ENCODE results near the gene TPX2. TPM values are rescaled to one million over a fixed set of nuclear protein-coding genes. Genes with fewer than 3 reads are reported as not detected.

The TPX2 gene
- total and polyA plus RNA-seq, 10 of the 15 experiments (the other 5 are each of a cell fraction or from before 2014, with no cell fraction given): 29.7 to 144 (median 89.0) TPM

DNA sequence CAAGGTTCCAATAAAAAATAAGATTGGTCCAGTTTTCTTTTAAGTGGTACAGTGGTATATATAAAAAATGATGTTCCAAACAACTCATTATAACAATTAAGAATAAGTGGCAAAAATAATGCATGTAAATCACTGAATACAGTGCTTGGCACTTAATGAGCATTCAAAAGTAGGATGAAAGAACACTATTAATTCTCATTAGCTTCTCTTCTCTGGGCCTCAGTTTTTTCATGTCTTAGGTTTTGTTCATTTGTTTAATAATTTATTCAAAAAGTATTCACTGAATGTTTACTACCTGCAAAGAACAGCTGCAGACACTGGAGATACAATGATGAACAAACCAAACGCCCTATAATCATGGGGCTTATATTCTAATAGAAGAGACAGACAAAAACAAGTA, 37.5 kb upstream of the TPX2 start:
- no peaks in the 10 kb centered on the region for H4K20me1 ChIP-seq (ENCODE audit: control insufficient read depth, insufficient read depth)
- in situ Hi-C loops (cut with MboI): no loop called here
- TF ChIP-seq POLR2A (IDR thresholded peaks at IDR 0.05; ENCODE audit: low read depth, low read length): no peak
- no peak for TF ChIP-seq POLR2AphosphoS5 (IDR thresholded peaks at IDR 0.05; ENCODE audit: low read length)
- TF ChIP-seq CBFB (IDR thresholded peaks at IDR 0.05; ENCODE audit: low read depth): no peak
- no peak for TF ChIP-seq BHLHE40 (IDR thresholded peaks at IDR 0.05; ENCODE audit: borderline replicate concordance in 1 of 2, low read depth in 2 of 2, low read length in 1 of 2)
- TF ChIP-seq MTA3 (IDR thresholded peaks at IDR 0.05; ENCODE audit: borderline replicate concordance, low read length): no peak
- TF ChIP-seq, protein P1, sequence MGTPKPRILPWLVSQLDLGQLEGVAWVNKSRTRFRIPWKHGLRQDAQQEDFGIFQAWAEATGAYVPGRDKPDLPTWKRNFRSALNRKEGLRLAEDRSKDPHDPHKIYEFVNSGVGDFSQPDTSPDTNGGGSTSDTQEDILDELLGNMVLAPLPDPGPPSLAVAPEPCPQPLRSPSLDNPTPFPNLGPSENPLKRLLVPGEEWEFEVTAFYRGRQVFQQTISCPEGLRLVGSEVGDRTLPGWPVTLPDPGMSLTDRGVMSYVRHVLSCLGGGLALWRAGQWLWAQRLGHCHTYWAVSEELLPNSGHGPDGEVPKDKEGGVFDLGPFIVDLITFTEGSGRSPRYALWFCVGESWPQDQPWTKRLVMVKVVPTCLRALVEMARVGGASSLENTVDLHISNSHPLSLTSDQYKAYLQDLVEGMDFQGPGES (IDR thresholded peaks at IDR 0.05): no peak
- no peak for TF ChIP-seq SMC3 (IDR thresholded peaks at IDR 0.05; ENCODE audit: borderline replicate concordance, low read length)
- TF ChIP-seq, protein P2, sequence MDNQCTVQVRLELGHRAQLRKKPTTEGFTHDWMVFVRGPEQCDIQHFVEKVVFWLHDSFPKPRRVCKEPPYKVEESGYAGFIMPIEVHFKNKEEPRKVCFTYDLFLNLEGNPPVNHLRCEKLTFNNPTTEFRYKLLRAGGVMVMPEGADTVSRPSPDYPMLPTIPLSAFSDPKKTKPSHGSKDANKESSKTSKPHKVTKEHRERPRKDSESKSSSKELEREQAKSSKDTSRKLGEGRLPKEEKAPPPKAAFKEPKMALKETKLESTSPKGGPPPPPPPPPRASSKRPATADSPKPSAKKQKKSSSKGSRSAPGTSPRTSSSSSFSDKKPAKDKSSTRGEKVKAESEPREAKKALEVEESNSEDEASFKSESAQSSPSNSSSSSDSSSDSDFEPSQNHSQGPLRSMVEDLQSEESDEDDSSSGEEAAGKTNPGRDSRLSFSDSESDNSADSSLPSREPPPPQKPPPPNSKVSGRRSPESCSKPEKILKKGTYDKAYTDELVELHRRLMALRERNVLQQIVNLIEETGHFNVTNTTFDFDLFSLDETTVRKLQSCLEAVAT (IDR thresholded peaks at IDR 0.05): no peak
- TF ChIP-seq ESRRA (IDR thresholded peaks at IDR 0.05; ENCODE audit: low read length): no peak
- TF ChIP-seq PAX8 (IDR thresholded peaks at IDR 0.05): no peak
- H3K27ac ChIP-seq (ENCODE audit: control insufficient read depth, insufficient read depth): no peak overlapping the region
- no peak overlapping the region for H3K4me2 ChIP-seq (ENCODE audit: control insufficient read depth, insufficient read depth)
- intact Hi-C loops (cut with micrococcal nuclease; ENCODE audit: unreplicated experiment): no loop called here
- ChIA-PET CTCF (interaction anchor here (1.0 to 25.1 kb wide), 3 partner anchors 19 to 132 kb away, joined by 3 to 254 read pairs (median 7); partner anchors contain the start of gene BCL2L1), POLR2A (interaction anchor here (1.0 to 5.3 kb wide), 3 partner anchors 14 to 19 kb away, joined by 5 to 25 read pairs (median 23); partner anchors contain the start of gene BCL2L1), RAD21 (ENCODE audit: unreplicated experiment) (interaction anchor here (1.4 to 5.3 kb wide), 3 partner anchors 13 to 40 kb away, joined by 3 to 52 read pairs (median 6); partner anchors contain the start of gene BCL2L1), SMC1A (ENCODE audit: uncharacterized antibody, unreplicated experiment) (interaction anchor here (1.2 to 4.6 kb wide), 5 partner anchors 10 to 40 kb away, joined by 3 to 56 read pairs (median 15); partner anchors contain the start of gene BCL2L1)
- peaks cover 36% of the 10 kb centered on the region for H3K4me1 ChIP-seq (ENCODE audit: control insufficient read depth, insufficient read depth, low read length)
- no peaks in the 10 kb centered on the region for H3K9me3 ChIP-seq (replicated peaks; ENCODE audit: control insufficient read depth, insufficient read depth, low read length)
- no peaks in the 10 kb centered on the region for H3K27me3 ChIP-seq (replicated peaks in 1 of 2; ENCODE audit: control insufficient read depth in 2 of 2, insufficient read depth in 2 of 2, low read length in 1 of 2)
- BruUV-seq (replicated peaks): no TSS peak
- WGBS (ENCODE audit: insufficient coverage, insufficient replicate concordance, low lambda C conversion rate, missing lambda C conversion rate): 97% methylated on average over 1 of the region's 1 CpG
- peaks cover 2 to 4% of the 10 kb centered on the region in 2 experiments; a peak in 3 of 4 replicates for H3K36me3 ChIP-seq (ENCODE audit: control insufficient read depth in 2 of 2, insufficient read depth in 2 of 2, low read length in 1 of 2)
- H3K79me2 ChIP-seq (ENCODE audit: control insufficient read depth, insufficient read depth, low read length): peaks cover 41% of the 10 kb centered on the region
- DNase-seq (ENCODE audit: low read depth, low spot score): no peak
- no peak overlapping the region for H3K4me3 ChIP-seq
- ATAC-seq: no peak
- no peak overlapping the region for H2AFZ ChIP-seq (ENCODE audit: control insufficient read depth, low read depth, low read length)
- H3K9ac ChIP-seq (ENCODE audit: control insufficient read depth, insufficient read depth, low read length): no peak overlapping the region
- FAIRE-seq: no peak
